Activated CD8-positive, alpha-beta memory T cell treated with anti-CD3 and anti-CD28 coated beads for 1 hour (primary cell): ENCODE data around the gene AK8.

Experiments
- DNase-seq, 2 donors: peaks; one replicate each; pipeline ENCODE4 v3.0.0-alpha.2; 2020; ENCODE audit warnings: low read depth in 1 of 2; ENCODE audit errors: extremely low read depth in 1 of 2

AK8 gene

DNA sequence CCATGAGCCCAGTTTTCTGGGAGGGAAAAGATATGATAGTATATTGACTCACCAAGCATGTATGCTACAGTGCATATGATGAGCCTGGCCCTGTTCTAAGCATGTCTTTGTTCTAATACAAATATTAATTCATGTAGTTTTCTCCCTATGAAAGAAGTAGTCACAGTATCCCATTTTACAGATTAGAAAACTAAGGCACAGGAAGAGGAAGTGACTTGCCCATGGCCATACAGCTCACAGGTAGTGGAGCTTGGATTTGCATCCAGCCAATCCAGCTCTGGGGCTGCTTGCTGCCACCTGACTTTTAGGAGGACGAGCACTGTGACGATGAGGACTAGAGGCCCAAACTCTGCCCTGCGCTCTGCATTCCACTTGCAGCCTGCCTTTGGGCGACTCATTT lies 76.4 kb downstream of the AK8 start:
- no peak for DNase-seq

- DNase-seq = peak; percentile 16 to 38
Observed at GRCh38 chr9:132800038-132800648, 77.9 kb downstream of the AK8 start.

DNA sequence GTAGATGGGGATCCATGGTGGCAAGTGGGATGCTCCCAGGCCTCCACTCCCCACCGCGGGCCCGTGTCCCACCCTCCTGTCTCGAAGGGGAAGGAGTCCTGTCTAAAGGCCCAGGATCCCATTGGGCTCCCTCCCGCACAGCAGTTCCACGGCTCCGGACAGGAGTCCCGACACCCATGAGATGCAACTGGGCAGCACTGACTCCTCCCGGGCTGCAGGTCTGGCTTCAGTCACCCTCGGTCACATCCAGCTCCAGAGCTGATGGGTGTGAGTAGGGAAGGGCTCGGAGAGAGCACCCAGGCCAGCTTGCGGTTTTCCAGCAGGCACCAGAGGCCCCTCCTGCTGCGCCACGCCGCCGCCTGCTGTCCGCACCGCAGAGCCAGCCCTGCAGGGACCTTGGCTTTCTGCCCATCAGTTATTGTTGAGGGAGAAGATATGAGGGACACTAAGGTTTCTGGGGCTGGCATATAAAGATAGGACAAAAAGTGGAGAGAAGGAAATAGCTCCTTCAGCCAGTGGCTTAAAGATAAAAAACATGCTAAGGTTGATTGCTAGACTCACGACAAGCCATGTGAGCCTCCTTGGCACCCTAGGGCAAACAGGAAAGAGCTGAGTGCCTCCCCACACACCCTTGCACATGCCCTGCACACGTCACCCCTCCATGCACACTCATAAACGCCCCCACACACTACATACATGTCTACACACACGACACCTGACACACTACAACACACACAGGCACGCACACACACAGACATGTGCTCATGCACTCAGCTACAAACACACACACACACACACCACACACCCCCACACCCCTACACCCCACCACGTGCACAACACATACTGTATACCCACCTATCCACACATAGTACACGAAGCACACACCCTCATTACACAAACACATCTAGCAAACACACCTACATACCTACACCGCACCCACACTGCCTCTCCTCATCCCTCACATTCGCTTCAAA lies 79.0 kb downstream of the AK8 start:
- DNase-seq = no peak

DNA sequence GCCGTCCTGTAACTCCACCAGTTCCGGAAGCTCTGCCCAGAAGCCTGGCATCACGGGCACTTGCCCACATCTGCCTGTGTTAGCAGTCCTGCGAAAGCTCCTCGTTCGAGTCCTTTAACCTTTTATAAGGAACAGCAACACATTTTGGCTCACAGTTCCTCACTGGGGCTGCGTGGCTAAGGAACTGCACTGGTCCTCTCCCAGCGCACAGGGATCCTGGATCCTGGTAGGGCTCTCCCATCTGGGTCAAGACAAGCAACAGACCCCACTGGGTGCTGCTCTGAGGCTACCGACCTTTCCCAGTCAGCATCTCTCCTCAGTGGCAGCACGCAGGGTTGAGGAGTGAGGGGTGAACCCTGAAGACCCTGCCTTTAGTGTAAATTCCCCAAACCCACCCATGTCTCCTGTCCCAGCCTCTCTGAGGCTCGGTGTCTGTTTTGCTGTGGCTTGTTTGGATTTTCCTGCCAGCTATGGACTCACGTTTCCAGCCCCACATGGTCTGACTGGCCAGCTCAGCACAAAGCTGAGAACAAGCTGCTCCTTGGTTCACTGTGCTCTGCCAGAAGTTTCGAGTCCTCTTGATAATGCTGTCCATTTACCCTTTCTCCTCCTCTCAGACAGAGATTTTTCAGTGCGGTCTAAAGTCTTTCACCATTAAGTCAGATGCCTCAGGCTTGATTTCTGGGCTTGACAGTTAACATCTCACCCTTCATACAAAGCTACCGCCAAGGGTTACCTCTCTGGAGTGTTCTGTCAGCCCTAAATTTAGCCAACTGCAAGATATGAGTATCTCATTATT lies 80.0 kb downstream of the AK8 start:
- DNase-seq = no peak

- DNase-seq = no peak
Observed at GRCh38 chr9:132795511-132796303, 82.4 kb downstream of the AK8 start.

GRCh38 chr9:132794730-132795380 lies 83.2 kb downstream of the AK8 start:
- no peak for DNase-seq

DNA sequence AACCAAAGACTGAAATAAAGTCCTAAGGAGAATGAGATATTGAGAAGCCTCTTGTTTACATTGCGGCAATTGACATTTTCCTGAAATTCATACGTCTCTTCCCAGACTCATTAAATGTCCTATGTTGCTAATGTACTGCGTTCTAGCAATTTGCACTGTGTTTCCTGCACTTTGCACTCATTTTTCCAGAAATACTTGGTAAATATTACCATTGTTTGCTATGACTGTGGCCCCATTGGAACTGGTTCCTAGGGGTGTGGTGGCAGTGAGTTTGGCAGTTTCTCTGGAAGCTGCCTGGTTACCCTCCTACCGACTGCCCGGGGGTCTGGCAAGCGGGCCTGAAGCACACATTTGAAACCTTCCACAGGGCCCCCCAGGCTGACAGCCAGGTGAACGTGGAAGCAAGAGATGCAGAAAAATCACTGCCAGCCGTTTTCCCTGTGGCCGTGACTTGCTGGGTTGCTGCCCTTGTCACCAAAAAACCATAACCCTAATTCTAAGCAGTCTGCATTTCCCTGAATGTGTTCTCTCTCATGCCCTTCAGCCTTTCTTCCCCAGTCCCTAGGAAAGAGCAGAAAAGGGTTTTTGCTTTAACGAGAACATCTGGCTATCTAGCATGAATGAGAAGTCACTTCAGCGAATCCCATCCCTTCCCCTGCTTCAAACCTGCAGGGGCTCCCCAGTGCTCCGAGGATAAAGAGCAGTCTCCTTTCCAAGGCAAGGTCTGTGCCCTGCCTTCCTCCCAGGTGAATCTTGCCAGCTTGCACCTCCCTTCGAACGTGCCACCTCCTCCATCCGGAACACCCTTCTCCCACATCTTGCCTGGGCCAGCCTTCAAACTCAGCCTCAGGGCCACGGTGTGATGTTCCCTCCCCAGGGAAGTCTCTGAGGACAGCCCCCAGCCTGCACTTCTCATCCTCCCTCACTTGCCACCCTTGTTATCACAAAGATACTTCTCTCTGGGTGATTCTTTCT lies 84.2 kb downstream of the AK8 start:
- no peak for DNase-seq

DNA sequence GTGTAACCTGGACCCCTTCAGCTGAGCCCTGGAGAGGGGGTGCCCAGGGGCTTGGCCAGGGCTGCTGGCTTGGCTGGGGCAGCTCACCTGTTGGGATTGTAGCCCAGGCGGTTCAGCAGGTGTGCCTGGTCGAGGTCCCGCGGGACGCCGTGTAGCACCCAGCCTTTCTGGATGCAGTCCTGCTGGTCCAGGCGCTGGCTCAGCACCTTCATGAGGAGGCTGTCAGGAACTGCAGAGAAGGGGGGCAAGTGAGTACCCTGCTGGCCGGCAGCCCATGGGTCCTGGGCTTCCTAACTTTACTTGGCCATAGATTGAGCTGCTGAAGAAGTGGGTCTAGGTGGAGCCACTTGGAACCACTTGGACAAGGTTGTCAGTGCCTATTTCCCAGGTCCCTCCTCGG lies 85.5 kb downstream of the AK8 start:
- no peak for DNase-seq

- DNase-seq = no peak
Observed at GRCh38 chr9:132791699-132792240, 86.3 kb downstream of the AK8 start.

- no peak for DNase-seq
Observed at GRCh38 chr9:132789719-132790118, 88.4 kb downstream of the AK8 start.

DNA sequence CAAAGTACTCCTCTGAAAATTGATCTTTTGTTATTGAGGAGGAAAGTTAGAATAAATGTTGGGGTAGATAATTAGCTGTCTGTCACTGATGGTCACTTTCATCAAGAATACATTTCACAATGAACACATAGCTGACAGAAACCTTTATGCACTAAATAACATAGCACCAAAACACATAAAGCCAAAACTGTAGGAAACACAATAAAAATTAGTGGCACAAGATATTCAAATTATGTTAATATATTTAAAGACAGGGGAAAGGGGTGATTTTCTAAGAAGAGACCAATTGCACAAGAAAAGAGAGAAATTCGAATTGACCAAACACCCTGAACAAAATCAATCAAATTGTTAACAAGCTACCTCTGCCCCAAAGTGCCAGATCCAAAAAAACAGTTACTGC lies 89.7 kb downstream of the AK8 start:
- no peak for DNase-seq

DNA sequence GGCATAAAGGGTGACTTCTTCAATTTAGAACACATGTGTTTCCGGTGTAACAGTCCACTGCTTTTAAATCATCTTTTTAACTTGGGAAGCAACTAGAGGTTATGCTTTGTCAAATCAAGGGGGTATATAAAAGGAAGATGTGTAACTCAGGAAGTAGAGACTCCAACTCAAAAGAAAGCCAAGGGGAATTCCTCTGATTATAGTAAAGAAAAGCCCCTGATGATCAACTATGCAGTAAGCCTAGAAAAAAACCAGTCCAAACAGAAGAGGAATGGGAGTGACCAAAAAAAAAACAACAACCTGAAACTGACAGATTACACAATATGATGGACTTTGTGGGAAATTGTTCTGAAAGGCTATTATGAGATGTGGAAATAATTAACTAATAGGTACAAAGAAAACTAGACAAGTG lies 90.3 kb downstream of the AK8 start:
- no peak for DNase-seq

- DNase-seq = no peak
Observed at GRCh38 chr9:132784286-132784830, 93.7 kb downstream of the AK8 start.

DNA sequence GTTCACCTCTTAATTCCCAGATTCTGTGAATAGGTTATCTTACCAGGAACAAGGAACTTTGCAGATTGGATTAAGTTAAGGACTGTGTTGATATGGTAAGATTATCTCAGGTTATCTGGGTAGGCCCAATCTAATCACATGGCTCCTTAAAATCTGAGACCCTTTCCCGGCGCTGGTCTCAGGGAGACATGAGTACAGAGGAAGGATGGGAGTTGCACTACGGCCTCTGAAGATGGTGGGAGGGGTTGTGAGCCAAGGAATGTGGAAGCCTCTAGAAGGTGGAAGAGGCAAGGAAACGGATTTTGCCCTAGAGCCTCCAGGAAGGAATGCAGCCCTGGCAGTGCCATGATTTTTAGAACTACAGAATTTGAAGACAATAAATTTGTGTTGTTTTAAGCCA lies 95.1 kb downstream of the AK8 start:
- no peak for DNase-seq

DNA sequence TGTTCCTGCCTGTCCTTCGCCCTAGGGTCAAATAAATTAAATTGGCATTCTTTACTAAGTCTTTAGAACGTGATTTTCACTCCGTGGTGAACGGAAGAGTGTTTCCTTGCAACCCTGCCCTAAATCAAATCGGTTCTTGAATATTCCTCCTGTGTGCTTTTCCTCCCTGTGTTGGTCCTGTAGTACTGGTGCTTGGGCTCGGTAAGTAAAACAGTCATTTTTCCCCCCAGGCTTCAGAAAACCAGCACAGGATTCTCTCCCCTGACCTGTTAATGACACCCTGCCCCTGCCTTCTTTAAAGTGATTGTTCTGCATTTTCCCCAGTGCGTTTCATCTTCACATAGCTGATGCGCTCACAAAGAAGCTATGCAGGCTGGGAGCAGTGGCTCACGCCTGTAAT lies 96.0 kb downstream of the AK8 start:
- no peak for DNase-seq

GRCh38 chr9:132780230-132781007 lies 97.7 kb downstream of the AK8 start:
- no peak for DNase-seq

- DNase-seq = no peak
Observed at GRCh38 chr9:132776891-132777290, 101.2 kb downstream of the AK8 start.

- DNase-seq = no peak
Observed at GRCh38 chr9:132776268-132776667, 101.8 kb downstream of the AK8 start.
